H1 (cell line): Measurements from ENCODE around the gene TMC4. TPM values are rescaled to one million over a fixed set of nuclear protein-coding genes. Genes with fewer than 3 reads are reported as not detected.

Experiments
- CHD2 ChIP-seq: IDR thresholded peaks from 2 replicates; pipeline ENCODE4 v1.6.1; 2012; ENCODE audit warnings: low read length, improper control_type of control experiment
- CREB1 ChIP-seq: IDR thresholded peaks from 2 replicates; pipeline ENCODE4 v1.6.1; 2012; ENCODE audit warnings: inconsistent platforms
- KDM4A ChIP-seq: IDR thresholded peaks from one replicate; pipeline ENCODE4 v1.7.1; 2012; ENCODE audit warnings: low read depth, mild to moderate bottlenecking, moderate library complexity, low read length, inconsistent platforms; ENCODE audit not compliant: severe bottlenecking
- SIX5 ChIP-seq: IDR thresholded peaks from 2 replicates; pipeline ENCODE4 v1.6.1; 2011; ENCODE audit warnings: mild to moderate bottlenecking, low read depth, low read length
- SP2 ChIP-seq: IDR thresholded peaks from 2 replicates; pipeline ENCODE4 v1.6.1; 2012; ENCODE audit warnings: mild to moderate bottlenecking, low read length, inconsistent platforms
- SP4 ChIP-seq: IDR thresholded peaks from 2 replicates; pipeline ENCODE4 v1.6.1; 2012; ENCODE audit warnings: low read length, inconsistent platforms
- TAF1 ChIP-seq: IDR thresholded peaks from 2 replicates; pipeline ENCODE4 v1.6.1; 2011; ENCODE audit warnings: mild to moderate bottlenecking, low read depth, low read length
- polyA plus RNA-seq, 7 experiments: library from polyadenylated mRNA; depleted of rRNA in 3 of 7; stranded (reverse) in 5 of 7; unstranded in 2 of 7; fragments of >200 nt in 5 of 7; fragments of 200-250 nt in 2 of 7; gene quantifications; 1 replicate in 5 of 7; 2 replicates in 1 of 7; 4 replicates in 1 of 7; pipeline versions ENCODE4 v1.2.1 to v1.2.3, GENCODE V29; 2011 to 2013; ENCODE audit warnings: missing spikeins in 2 of 7, mixed read lengths in 2 of 7
- total RNA-seq: library from RNA; stranded (reverse); fragmentation: NEBNext Ultra II Directional; extraction: Animal tissue kit (Norgen Biotek cat#: 25700); gene quantifications from 2 replicates; pipeline ENCODE4 v1.2.1, GENCODE V29; 2021

The TMC4 gene
- total and polyA plus RNA-seq, 2 of the 8 experiments (the other 6 are each of a cell fraction or from before 2014, with no cell fraction given), result 5.5 to 6.3 TPM

DNA sequence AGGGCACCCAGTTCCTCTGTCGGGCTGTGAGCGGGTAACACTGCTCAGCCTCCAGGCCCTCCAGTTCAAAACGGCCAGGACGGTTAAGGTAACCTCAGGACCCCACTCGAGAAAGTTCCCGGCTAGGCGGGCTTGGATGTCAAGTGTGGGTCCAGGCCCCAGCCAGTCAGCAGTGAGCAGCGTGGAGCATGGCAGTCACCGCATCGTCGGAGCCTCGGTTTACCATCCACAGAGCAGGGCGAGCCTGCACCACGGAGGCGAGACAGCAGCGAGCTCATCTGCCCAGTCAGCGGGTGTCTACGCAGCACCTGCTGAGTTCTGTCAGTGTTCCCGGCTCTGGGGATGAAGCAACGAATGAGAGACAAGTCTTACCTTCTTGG, 43.4 kb downstream of the TMC4 start (continued):
- TF ChIP-seq CREB1, result no peak
- no peak for TF ChIP-seq SP2
- no peak for TF ChIP-seq CHD2
- TF ChIP-seq TAF1, result no peak
- TF ChIP-seq SIX5, result no peak
- no peak for TF ChIP-seq KDM4A
- TF ChIP-seq SP4, result no peak
